Measurements from ENCODE around the gene MAML1.
A peak's percentile ranks its signal among the peaks of the same experiment; 100 is the strongest.

The MAML1 gene

DNA sequence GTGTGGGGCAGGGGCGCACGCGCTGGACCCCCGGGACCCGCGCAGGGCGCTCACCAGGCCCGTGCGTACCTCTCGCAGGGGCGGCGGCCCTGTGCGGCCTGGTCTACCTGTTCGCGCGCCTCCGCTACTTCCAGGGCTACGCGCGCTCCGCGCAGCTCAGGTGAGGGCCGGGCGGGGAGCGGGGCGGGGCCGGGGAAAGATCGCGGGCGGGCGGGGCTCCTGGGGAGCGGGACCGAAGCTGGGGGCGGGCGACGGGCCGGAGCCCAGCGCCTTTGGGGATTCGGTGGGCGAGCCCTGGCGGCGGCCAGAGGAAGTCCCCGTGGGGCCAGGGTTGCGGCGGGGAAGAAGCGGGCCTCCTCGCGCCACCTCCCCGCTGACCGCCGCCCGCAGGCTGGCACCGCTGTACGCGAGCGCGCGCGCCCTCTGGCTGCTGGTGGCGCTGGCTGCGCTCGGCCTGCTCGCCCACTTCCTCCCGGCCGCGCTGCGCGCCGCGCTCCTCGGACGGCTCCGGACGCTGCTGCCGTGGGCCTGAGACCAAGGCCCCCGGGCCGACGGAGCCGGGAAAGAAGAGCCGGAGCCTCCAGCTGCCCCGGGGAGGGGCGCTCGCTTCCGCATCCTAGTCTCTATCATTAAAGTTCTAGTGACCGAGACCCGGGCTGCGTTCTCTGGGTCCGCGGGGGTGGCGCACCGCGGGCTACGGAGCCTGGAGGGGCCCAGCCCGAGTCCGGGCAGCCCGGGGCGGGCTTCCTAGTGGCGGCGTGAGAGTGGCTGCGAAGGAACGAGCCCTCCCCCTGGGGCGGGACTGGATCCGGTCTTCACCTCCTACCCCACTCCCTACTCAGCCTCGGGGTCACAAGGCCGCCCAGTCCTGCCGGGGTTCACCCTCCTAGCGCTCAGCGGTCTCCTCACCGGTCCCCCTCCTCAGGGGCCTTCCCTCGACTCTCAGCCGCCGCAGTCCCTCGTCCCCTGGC is 63.5 kb downstream of the MAML1 start:
- H3K9me3 ChIP-seq (replicated peaks; ENCODE audit: low read length): no peaks in the 10 kb centered on the region
- peak overlapping the region; percentile 96 for H3K4me2 ChIP-seq (ENCODE audit: low read length)
- H3K4me3 ChIP-seq (ENCODE audit: low read length): peak overlapping the region; percentile 82
- no peaks in the 10 kb centered on the region for H3K27me3 ChIP-seq (ENCODE audit: control insufficient read depth, insufficient read depth, low read length)
- H3K9ac ChIP-seq (ENCODE audit: low read depth, low read length): peak overlapping the region; percentile 88
- H3K36me3 ChIP-seq (ENCODE audit: insufficient read depth, low read length): peaks cover 46% of the 10 kb centered on the region
- H3K4me1 ChIP-seq (ENCODE audit: control insufficient read depth, insufficient read depth, low read length): peaks cover 28% of the 10 kb centered on the region

DNA sequence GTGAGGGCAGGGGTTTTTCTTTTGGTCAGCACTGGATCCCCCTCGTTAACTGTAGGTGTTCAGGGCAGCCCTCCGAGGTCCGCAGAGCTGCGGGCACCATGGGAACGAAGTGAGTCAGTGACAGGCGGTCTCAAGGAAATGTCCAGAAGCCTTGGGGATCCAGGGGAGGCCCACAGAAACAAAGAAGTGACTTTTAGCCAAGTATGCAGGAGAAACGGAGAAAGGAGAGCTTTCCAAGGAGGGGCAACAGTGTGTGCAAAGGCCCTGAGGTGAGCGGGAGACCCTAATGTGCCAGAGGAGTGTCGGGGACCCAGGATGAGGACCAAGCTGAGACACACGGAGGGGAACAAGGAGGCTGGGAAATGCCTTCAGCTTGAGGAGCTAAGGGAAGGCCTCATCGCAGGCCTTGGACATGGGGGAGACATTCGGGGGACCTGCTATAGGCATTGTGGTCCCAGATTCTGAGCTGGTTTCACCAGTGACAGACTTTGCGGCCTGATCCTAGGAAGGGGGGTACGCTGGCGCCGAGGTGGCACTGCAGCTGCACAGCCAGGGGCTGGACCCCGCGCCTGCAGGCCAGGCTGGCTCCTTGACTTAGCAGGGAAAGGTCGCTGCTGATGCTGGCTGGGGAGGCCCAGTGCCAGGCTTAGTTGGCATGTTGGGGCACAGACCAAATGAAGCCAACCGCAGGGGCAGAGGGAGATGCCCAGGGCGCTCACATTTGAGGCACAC is 64.4 kb downstream of the MAML1 start:
- H3K4me1 ChIP-seq (ENCODE audit: control insufficient read depth, insufficient read depth, low read length): peaks cover 32% of the 10 kb centered on the region
- H3K4me2 ChIP-seq (ENCODE audit: low read length): peak overlapping the region; percentile 96
- no peaks in the 10 kb centered on the region for H3K27me3 ChIP-seq (ENCODE audit: control insufficient read depth, insufficient read depth, low read length)
- peak overlapping the region; percentile 88 for H3K9ac ChIP-seq (ENCODE audit: low read depth, low read length)
- H3K4me3 ChIP-seq (ENCODE audit: low read length): peak overlapping the region; percentile 82
- H3K9me3 ChIP-seq (replicated peaks; ENCODE audit: low read length): no peaks in the 10 kb centered on the region
- peaks cover 53% of the 10 kb centered on the region for H3K36me3 ChIP-seq (ENCODE audit: insufficient read depth, low read length)

DNA sequence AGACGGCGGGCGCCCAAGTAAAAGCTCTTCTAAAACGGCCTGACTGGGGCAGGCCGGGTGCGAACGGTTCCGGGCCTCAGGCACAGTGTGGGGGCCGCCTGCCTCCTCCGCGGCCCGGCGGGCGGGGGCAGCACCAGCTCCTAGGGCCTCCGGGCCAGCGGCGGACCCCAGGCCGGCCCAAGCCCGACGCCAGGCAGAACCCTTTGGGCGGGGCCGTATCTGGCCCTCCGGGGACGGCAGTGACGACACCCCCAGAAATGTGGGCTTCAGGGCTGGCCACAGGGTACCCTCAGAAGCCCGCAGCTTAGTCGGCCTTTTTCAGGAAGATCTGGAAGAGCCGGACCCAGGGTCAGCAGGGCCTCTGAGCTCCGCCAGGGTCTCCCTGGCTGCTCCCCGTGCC is 65.1 kb downstream of the MAML1 start:
- no peak overlapping the region for H3K4me3 ChIP-seq (ENCODE audit: low read length)
- no peaks in the 10 kb centered on the region for H3K27me3 ChIP-seq (ENCODE audit: control insufficient read depth, insufficient read depth, low read length)
- H3K9ac ChIP-seq (ENCODE audit: low read depth, low read length): no peak overlapping the region
- peaks cover 39% of the 10 kb centered on the region for H3K4me1 ChIP-seq (ENCODE audit: control insufficient read depth, insufficient read depth, low read length)
- no peak overlapping the region for H3K4me2 ChIP-seq (ENCODE audit: low read length)
- peaks cover 55% of the 10 kb centered on the region for H3K36me3 ChIP-seq (ENCODE audit: insufficient read depth, low read length)
- no peaks in the 10 kb centered on the region for H3K9me3 ChIP-seq (replicated peaks; ENCODE audit: low read length)

DNA sequence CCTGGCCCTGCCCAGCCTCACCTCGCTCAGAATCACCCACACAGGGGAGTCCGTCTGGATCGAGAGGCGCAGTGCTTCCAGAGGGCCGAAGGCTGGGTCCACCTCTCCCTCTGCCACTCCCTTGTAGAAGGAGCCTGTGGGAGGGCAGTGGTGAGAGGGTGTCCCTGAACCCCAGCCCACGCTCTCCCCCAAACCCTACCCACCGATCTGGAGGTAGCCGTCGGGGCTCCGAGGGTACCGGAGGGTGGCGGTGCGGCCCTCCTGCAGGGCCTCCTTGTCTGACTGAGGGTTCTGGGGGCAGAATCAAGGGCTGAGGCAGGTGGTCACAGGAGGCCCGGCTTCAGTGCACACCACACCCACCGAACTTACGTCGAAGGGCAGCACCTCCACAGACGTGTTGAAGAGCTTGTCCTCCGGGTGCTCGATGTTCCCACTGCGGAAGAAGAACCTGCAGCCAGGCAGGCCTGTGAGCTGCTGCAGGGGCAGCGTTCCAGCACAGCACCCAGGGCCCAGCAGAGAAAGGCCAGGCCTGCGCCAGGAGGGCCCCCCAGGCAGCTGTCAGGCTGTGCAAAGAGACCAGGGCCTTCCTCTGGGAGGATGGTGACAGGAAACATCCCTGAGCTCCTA is 65.6 kb downstream of the MAML1 start:
- Histone ChIP-seq H3K27me3 (ENCODE audit: control insufficient read depth, insufficient read depth, low read length) (no peaks in the 10 kb centered on the region), H3K9me3 (replicated peaks; ENCODE audit: low read length) (no peaks in the 10 kb centered on the region), H3K4me2 (ENCODE audit: low read length) (no peak overlapping the region), H3K36me3 (ENCODE audit: insufficient read depth, low read length) (peaks cover 55% of the 10 kb centered on the region), H3K4me3 (ENCODE audit: low read length) (no peak overlapping the region), H3K9ac (ENCODE audit: low read depth, low read length) (no peak overlapping the region), H3K4me1 (ENCODE audit: control insufficient read depth, insufficient read depth, low read length) (peaks cover 43% of the 10 kb centered on the region)

DNA sequence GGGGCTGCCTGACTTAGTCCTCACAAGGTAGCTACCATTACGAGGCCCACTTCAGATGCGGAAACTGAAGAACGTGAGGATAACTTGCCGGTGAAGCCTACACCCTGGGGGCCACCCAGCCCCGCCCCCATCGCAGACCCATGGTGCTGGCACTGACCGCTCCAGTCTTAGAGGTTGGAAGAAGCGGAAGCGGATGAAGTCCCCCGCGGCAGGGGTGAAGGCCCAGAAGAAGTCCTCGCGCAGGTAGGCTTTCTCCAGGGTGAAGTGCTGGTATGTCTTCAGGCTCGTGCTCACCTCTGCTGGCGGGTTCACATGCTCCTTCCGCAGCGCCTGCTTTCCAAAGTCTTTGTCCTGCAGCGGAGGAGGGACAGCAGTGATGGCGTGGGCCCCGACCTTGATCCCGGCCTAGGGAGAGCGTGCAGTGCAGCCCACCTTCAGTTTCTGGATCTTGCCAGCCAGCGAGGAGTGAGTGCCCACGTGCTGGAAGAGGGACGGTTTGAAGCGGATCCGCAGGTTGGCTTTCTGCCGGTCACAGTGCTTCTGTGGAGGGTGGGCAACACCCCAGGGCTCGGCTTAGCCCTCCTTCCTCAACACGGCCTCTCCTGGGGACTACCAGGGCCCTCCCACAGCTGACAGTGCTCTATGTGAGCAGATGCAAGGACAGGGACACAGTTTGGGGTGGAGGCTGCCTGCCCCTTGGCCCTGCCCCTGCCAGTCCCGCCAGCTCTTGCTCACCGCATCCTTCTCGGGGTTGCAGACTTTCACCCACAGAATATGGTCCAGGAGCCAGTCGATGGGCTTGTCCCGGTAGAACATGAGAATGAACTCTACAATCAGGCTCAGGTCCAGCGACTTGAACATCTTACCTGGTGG is 66.4 kb downstream of the MAML1 start:
- H3K4me2 ChIP-seq (ENCODE audit: low read length): no peak overlapping the region
- peaks cover 42% of the 10 kb centered on the region for H3K4me1 ChIP-seq (ENCODE audit: control insufficient read depth, insufficient read depth, low read length)
- H3K27me3 ChIP-seq (ENCODE audit: control insufficient read depth, insufficient read depth, low read length): no peaks in the 10 kb centered on the region
- H3K9me3 ChIP-seq (replicated peaks; ENCODE audit: low read length): no peaks in the 10 kb centered on the region
- H3K4me3 ChIP-seq (ENCODE audit: low read length): no peak overlapping the region
- peaks cover 55% of the 10 kb centered on the region for H3K36me3 ChIP-seq (ENCODE audit: insufficient read depth, low read length)
- no peak overlapping the region for H3K9ac ChIP-seq (ENCODE audit: low read depth, low read length)

DNA sequence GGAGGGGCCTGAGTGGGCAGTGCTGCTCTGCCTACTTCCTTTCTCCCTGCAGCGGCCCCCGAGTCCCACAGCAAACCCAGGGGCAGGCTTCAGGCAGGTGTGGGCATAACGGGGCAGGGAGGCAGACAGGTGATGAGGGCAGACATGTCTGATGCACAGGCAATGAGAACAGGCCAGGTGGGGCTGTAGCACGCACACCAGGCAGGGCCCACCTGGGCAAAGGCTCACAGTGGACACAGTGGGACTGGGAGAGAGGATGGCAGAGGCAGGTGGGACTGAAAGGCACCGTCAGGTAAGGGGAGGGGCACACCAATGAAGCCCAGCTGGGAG is 67.0 kb downstream of the MAML1 start:
- Histone ChIP-seq H3K4me3 (ENCODE audit: low read length) (no peak overlapping the region), H3K36me3 (ENCODE audit: insufficient read depth, low read length) (peaks cover 55% of the 10 kb centered on the region), H3K4me1 (ENCODE audit: control insufficient read depth, insufficient read depth, low read length) (peaks cover 42% of the 10 kb centered on the region), H3K27me3 (ENCODE audit: control insufficient read depth, insufficient read depth, low read length) (no peaks in the 10 kb centered on the region), H3K4me2 (ENCODE audit: low read length) (no peak overlapping the region), H3K9me3 (replicated peaks; ENCODE audit: low read length) (no peaks in the 10 kb centered on the region), H3K9ac (ENCODE audit: low read depth, low read length) (no peak overlapping the region)

DNA sequence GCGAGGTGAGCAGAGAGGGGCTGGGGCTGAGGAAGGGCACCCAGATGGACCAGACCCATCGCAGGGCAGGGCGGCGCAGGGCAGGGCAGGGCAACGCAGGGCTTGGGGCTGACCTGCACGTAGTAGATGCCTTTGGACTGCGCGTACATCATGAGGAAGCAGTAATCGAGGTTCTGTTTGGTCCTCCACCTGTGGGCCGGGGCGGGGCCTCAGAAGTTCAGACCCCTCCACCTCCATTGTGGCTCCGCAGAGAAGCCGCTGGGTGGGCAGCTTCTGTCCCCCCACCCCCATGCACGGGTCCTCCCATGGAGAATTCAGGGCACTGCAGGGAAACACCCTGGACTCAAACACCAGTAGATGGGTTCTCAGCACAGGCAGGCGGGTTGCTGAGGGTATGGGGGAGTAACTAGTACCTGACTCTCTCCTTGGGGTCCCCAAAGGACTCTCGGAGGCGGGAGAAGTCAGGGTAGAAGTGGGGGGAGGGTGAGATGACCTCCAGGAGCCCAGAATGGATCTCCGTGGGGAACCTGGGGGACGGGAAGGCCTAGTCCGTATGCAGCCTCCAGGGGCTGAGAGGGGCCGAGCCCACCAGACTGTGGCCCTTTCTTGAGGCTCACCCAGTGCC is 67.6 kb downstream of the MAML1 start:
- Histone ChIP-seq H3K27me3 (ENCODE audit: control insufficient read depth, insufficient read depth, low read length) (no peaks in the 10 kb centered on the region), H3K4me1 (ENCODE audit: control insufficient read depth, insufficient read depth, low read length) (peaks cover 48% of the 10 kb centered on the region)

DNA sequence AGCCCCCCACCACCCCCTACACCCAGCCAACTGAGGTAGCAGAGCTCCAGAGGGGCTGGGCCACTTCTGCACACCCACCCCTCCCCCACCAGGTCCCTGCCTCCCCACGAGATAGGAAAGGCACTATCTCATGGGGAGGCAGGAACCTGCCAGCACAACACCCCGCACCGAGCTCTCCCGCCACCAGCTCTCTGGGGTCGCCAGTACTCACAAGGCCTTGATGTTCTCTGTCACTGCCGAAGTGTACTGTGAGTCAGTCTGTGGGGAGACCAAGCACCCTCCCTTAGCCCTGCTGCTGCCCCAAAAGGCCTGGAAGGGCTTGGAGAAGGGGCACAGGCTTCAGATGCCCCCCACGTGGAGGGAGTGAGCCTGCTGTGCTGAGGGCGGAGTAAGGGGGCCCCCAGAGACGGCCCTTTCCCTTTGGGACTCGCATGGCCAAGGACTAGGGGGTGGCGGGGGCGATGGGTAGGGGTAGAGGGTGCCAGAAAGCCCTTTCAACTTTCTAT is 68.1 kb downstream of the MAML1 start:
- peaks cover 55% of the 10 kb centered on the region for H3K36me3 ChIP-seq (ENCODE audit: insufficient read depth, low read length)
- H3K9me3 ChIP-seq (replicated peaks; ENCODE audit: low read length): no peaks in the 10 kb centered on the region
- no peaks in the 10 kb centered on the region for H3K27me3 ChIP-seq (ENCODE audit: control insufficient read depth, insufficient read depth, low read length)
- H3K4me1 ChIP-seq (ENCODE audit: control insufficient read depth, insufficient read depth, low read length): peaks cover 46% of the 10 kb centered on the region
- H3K4me3 ChIP-seq (ENCODE audit: low read length): no peak overlapping the region
- no peak overlapping the region for H3K9ac ChIP-seq (ENCODE audit: low read depth, low read length)
- H3K4me2 ChIP-seq (ENCODE audit: low read length): no peak overlapping the region

More for the DNA sequence above, 67.6 kb downstream of the MAML1 start:
- H3K9ac ChIP-seq (ENCODE audit: low read depth, low read length): no peak overlapping the region
- no peaks in the 10 kb centered on the region for H3K9me3 ChIP-seq (replicated peaks; ENCODE audit: low read length)
- peaks cover 55% of the 10 kb centered on the region for H3K36me3 ChIP-seq (ENCODE audit: insufficient read depth, low read length)
- no peak overlapping the region for H3K4me2 ChIP-seq (ENCODE audit: low read length)
- H3K4me3 ChIP-seq (ENCODE audit: low read length): no peak overlapping the region

DNA sequence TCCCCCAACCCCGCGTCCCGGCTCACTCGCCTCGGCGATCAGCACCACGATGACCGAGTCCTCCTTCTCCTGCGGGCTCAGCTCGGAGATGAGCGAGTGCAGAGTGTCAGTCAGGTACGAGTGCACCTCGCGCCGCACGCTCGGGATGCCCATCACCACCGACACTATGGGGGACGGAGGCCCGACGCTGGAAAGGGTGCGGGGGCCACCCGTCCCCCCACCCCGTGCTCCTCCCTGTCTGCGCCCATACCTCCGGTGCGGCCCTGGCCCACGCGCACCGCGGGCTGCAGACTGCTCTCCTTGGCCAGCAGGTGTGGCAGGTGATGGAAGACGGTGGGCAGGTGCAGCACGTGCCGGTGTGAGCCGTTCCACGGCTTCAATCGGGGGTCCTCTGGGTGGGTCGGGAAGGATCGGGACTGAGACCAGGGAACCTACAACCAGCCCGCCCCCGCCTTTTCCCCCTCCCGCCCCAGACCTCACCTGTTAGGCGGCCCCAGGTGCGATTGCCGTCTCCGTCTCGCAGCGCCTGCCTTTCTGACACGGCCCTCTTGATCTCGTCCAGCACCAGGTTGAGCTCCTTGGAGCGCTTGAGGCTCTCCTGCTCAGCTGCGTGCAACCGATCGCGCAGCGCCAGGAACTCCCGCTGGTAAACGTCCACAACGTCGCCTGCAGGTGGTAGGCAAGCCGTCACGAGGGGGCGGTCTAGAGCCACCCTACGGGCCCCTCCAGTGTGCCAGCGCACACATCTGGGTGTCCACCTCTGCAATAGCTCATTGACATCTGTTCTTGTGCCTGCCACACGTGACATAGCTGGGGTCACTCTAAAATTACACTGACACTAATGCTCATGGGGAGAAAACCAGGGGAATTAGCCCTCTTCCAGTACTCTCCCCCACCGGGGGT is 68.9 kb downstream of the MAML1 start:
- Histone ChIP-seq H3K27me3 (ENCODE audit: control insufficient read depth, insufficient read depth, low read length) (no peaks in the 10 kb centered on the region), H3K4me3 (ENCODE audit: low read length) (no peak overlapping the region), H3K9me3 (replicated peaks; ENCODE audit: low read length) (no peaks in the 10 kb centered on the region)

More for the DNA sequence above, 68.9 kb downstream of the MAML1 start:
- peaks cover 40% of the 10 kb centered on the region for H3K4me1 ChIP-seq (ENCODE audit: control insufficient read depth, insufficient read depth, low read length)
- peaks cover 55% of the 10 kb centered on the region for H3K36me3 ChIP-seq (ENCODE audit: insufficient read depth, low read length)
- H3K9ac ChIP-seq (ENCODE audit: low read depth, low read length): no peak overlapping the region
- H3K4me2 ChIP-seq (ENCODE audit: low read length): no peak overlapping the region

Measured in skeletal muscle satellite cell (primary cell).